OCI-LY1 (cell line): ENCODE measurements around the gene MCF2L2.

Source experiments
- EZH2 ChIP-seq: fragments of 200-600 bp; sonication (generic), shearing (Covaris generic); IDR thresholded peaks from 2 replicates; pipeline ENCODE4 v1.8.0; 2017; ENCODE audit warnings: borderline replicate concordance, mixed run types, mild to moderate bottlenecking, antibody characterized with exemption, low read length, moderate library complexity, mixed read lengths
- TF ChIP-seq, protein P1 (sequence below): fragments of 200-600 bp; sonication (generic), shearing (Covaris generic); IDR thresholded peaks from 2 replicates; pipeline ENCODE4 v1.5.1; 2017; ENCODE audit warnings: mild to moderate bottlenecking, antibody characterized with exemption, low read length, moderate library complexity, mixed read lengths

DNA sequence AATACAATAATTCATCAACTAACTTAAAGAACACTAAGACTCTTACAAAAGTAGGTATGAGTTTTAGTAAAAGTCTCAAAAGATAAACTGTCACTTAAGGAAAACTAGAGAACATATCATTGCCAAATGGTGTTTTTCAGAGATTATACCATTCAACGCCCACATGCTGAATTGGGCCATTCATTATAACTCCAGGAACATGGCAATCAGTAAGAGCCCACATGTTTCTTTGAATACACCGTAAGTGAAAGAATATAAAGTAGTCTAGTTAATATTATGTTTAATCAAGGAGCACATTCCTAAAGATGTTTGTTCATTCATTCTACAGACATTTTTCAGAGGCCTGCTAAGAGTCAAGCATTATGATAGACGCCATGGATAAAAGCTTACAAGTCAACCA is 152.5 kb downstream of the MCF2L2 start:
- TF ChIP-seq, protein P1, sequence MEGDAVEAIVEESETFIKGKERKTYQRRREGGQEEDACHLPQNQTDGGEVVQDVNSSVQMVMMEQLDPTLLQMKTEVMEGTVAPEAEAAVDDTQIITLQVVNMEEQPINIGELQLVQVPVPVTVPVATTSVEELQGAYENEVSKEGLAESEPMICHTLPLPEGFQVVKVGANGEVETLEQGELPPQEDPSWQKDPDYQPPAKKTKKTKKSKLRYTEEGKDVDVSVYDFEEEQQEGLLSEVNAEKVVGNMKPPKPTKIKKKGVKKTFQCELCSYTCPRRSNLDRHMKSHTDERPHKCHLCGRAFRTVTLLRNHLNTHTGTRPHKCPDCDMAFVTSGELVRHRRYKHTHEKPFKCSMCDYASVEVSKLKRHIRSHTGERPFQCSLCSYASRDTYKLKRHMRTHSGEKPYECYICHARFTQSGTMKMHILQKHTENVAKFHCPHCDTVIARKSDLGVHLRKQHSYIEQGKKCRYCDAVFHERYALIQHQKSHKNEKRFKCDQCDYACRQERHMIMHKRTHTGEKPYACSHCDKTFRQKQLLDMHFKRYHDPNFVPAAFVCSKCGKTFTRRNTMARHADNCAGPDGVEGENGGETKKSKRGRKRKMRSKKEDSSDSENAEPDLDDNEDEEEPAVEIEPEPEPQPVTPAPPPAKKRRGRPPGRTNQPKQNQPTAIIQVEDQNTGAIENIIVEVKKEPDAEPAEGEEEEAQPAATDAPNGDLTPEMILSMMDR: no peak
- no peak for TF ChIP-seq EZH2
